HepG2 (cell line): ENCODE results near the gene NR2F6. TPM values are rescaled to one million over a fixed set of nuclear protein-coding genes. Genes with fewer than 3 reads are reported as not detected.

Experiments used
- AKAP8 ChIP-seq: sonication (generic); formaldehyde crosslinking; IDR thresholded peaks from 2 replicates; pipeline ENCODE4 v1.5.1; 2020; ENCODE audit warnings: mild to moderate bottlenecking, missing genetic modification reagents
- ATM ChIP-seq: fragments of 450-650 bp; IDR thresholded peaks from 2 replicates; pipeline ENCODE4 v1.7.1; 2017; ENCODE audit warnings: mild to moderate bottlenecking, borderline replicate concordance
- CHCHD3 ChIP-seq: sonication (generic); formaldehyde crosslinking; IDR thresholded peaks from 2 replicates; pipeline ENCODE4 v1.8.0; 2022; ENCODE audit warnings: mild to moderate bottlenecking, missing genetic modification reagents, moderate library complexity
- DDIT3 ChIP-seq: sonication (generic); formaldehyde crosslinking; IDR thresholded peaks from 2 replicates; pipeline ENCODE4 v1.4.0; 2020; ENCODE audit warnings: mild to moderate bottlenecking, missing genetic modification reagents
- FLYWCH1 ChIP-seq: sonication (generic); formaldehyde crosslinking; IDR thresholded peaks from 2 replicates; pipeline ENCODE4 v1.8.1; 2023; ENCODE audit warnings: mild to moderate bottlenecking, missing genetic modification reagents
- GTF2F1 ChIP-seq: fragments of 150-350 bp; IDR thresholded peaks from 2 replicates; pipeline ENCODE4 v1.6.1; 2014; ENCODE audit warnings: low read length
- HNRNPK ChIP-seq: fragments of 200-400 bp; formaldehyde crosslinking; IDR thresholded peaks from 2 replicates; pipeline ENCODE4 v1.6.1; 2018; ENCODE audit warnings: low read length, low read depth, moderate library complexity, mild to moderate bottlenecking; ENCODE audit not compliant: poor library complexity, severe bottlenecking
- IRF1 ChIP-seq: sonication (generic); formaldehyde crosslinking; IDR thresholded peaks from 2 replicates; pipeline ENCODE4 v1.4.0; 2020; ENCODE audit warnings: low read depth, mild to moderate bottlenecking, missing genetic modification reagents
- JUNB ChIP-seq: sonication (generic); formaldehyde crosslinking; IDR thresholded peaks from 2 replicates; pipeline ENCODE4 v1.8.0; 2022; ENCODE audit warnings: missing genetic modification reagents, mild to moderate bottlenecking, borderline replicate concordance
- KDM5A ChIP-seq: fragments of 200-600 bp; sonication (generic); IDR thresholded peaks from 2 replicates; pipeline ENCODE4 v1.7.0; 2018; ENCODE audit warnings: antibody characterized with exemption, mild to moderate bottlenecking, low read length, borderline replicate concordance
- KLF11 ChIP-seq: IDR thresholded peaks from 2 replicates; pipeline ENCODE4 v1.6.1; 2016; ENCODE audit warnings: missing compliant biosample characterization
- NFIB ChIP-seq: sonication (generic); formaldehyde crosslinking; IDR thresholded peaks from 2 replicates; pipeline ENCODE4 v1.9.0; 2021; ENCODE audit warnings: missing genetic modification reagents, mild to moderate bottlenecking, borderline replicate concordance
- SMAD9 ChIP-seq: sonication (generic); formaldehyde crosslinking; IDR thresholded peaks from 2 replicates; pipeline ENCODE4 v1.5.1; 2020; ENCODE audit warnings: mild to moderate bottlenecking, missing genetic modification reagents
- TEAD2 ChIP-seq: sonication (generic); formaldehyde crosslinking; IDR thresholded peaks from 2 replicates; pipeline ENCODE4 v1.9.0; 2021; ENCODE audit warnings: missing genetic modification reagents
- TOPORS ChIP-seq: sonication (generic); formaldehyde crosslinking; IDR thresholded peaks from 2 replicates; pipeline ENCODE4 v1.8.0; 2023; ENCODE audit warnings: mild to moderate bottlenecking, missing genetic modification reagents
- ZBTB43 ChIP-seq: sonication (generic); formaldehyde crosslinking; conservative IDR thresholded peaks from 2 replicates; pipeline ENCODE4 v1.4.0; 2020; ENCODE audit warnings: missing genetic modification reagents
- ZBTB7B ChIP-seq: sonication (generic); formaldehyde crosslinking; IDR thresholded peaks from 2 replicates; pipeline ENCODE4 v1.4.0; 2020; ENCODE audit warnings: missing genetic modification reagents
- ZNF10 ChIP-seq: sonication (generic); formaldehyde crosslinking; IDR thresholded peaks from 2 replicates; pipeline ENCODE4 v1.4.0; 2020; ENCODE audit warnings: mild to moderate bottlenecking, low read depth, missing genetic modification reagents, borderline replicate concordance
- ZNF296 ChIP-seq: sonication (generic); formaldehyde crosslinking; conservative IDR thresholded peaks from 2 replicates; pipeline ENCODE4 v1.5.0; 2020; ENCODE audit warnings: mild to moderate bottlenecking, missing genetic modification reagents
- ZNF563 ChIP-seq: sonication (generic); formaldehyde crosslinking; IDR thresholded peaks from 2 replicates; pipeline ENCODE4 v1.8.0; 2022; ENCODE audit warnings: mild to moderate bottlenecking, moderate library complexity, missing genetic modification reagents
- ZNF780A ChIP-seq: sonication (generic); formaldehyde crosslinking; IDR thresholded peaks from 2 replicates; pipeline ENCODE4 v1.8.0; 2022; ENCODE audit warnings: mild to moderate bottlenecking, missing genetic modification reagents, moderate library complexity
- ZNF792 ChIP-seq: IDR thresholded peaks from 2 replicates; pipeline ENCODE4 v1.6.1; 2016
- polyA plus RNA-seq, 8 experiments: library from polyadenylated mRNA; depleted of rRNA in 3 of 8; stranded (reverse) in 7 of 8; unstranded in 1 of 8; fragments of >200 nt; fragmentation: Illumina TruSeq in 4 of 8; extraction: Trizol in 4 of 8; gene quantifications; 2 replicates each; pipeline versions ENCODE4 v1.2.1 to v1.2.3, GENCODE V29; 2011 to 2016; ENCODE audit warnings: low read depth in 4 of 8, missing spikeins in 1 of 8, mixed read lengths in 1 of 8; ENCODE audit not compliant: insufficient read depth in 1 of 8
- total RNA-seq, 5 experiments: library from RNA; depleted of rRNA; stranded (reverse); fragments of >200 nt; fragmentation: Illumina TruSeq; extraction: Trizol; gene quantifications; 2 replicates each; pipeline ENCODE4 v1.2.3, GENCODE V29; 2016; ENCODE audit warnings: low read depth in 1 of 5
- TF ChIP-seq, protein P1 (sequence below): sonication (generic); formaldehyde crosslinking; IDR thresholded peaks from 2 replicates; pipeline ENCODE4 v1.8.1; 2023; ENCODE audit warnings: missing genetic modification reagents, inconsistent platforms, borderline replicate concordance
- TF ChIP-seq, protein P2 (sequence below): sonication (generic); formaldehyde crosslinking; IDR thresholded peaks from 2 replicates; pipeline ENCODE4 v1.8.1; 2023; ENCODE audit warnings: mild to moderate bottlenecking, missing genetic modification reagents
- TF ChIP-seq, protein P3 (sequence below): sonication (generic); formaldehyde crosslinking; IDR thresholded peaks from 2 replicates; pipeline ENCODE4 v1.4.0; 2020; ENCODE audit warnings: mild to moderate bottlenecking, missing genetic modification reagents

NR2F6 gene
- total and polyA plus RNA-seq, 2 of the 13 experiments (the other 11 are each of a cell fraction or from before 2014, with no cell fraction given), result 30.9 to 72.4 TPM

DNA sequence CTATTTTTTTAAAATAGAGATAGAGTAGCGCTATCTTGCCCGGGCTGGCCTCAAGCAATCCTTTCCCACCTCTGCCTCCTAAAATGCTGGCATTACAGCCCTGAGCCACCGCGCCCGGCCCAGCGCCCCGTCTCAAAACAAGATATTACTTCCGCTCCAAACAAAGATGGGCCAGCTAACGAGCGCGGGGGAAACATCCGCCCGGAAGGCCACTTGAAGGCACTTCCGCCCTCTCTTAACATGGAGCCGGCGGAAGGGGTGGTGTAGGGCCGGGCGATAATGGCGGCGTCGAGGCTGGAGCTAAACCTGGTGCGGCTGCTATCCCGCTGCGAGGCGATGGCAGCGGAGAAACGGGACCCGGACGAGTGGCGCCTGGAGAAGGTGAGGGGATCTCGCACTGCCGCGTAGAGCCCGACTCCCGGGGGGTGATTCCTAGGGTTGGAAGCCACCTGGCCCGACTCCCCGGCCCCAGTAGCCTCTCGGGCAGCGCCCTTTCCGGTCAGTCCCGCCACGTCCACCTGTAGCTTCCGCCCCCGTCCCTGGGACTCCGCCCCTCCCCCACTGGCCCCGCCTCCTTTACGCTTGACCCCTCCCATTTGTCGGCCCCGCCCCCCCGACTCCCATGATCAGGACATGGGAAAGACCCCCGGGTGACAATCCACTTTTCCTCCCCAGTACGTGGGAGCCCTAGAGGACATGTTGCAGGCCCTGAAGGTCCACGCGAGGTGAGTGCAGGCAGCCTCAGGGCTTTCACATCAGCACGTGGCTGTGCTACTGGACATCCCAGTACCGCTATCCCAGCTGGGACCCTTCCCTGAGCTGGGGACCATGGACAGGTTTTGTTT is 30.4 kb downstream of the NR2F6 start, which contains the start of gene USE1 (continued):
- TF ChIP-seq AKAP8 (CRISPR knock-in tag) (no peak), ATM (no peak), ZNF10 (CRISPR knock-in tag) (no peak), ZNF563 (peak; percentile 74), GTF2F1 (no peak; the same call in 1 of the 2 replicates), JUNB (CRISPR knock-in tag) (no peak), HNRNPK (peak; percentile 65), KDM5A (peak; percentile 76; the same call in 1 of the 2 replicates), ZNF296 (CRISPR knock-in tag) (peak; percentile 94), DDIT3 (no peak), TEAD2 (CRISPR knock-in tag) (no peak), ZNF780A (CRISPR knock-in tag) (no peak), TOPORS (CRISPR knock-in tag) (no peak), CHCHD3 (CRISPR knock-in tag) (no peak), SMAD9 (no peak), ZBTB43 (CRISPR knock-in tag) (no peak; the same call in 1 of the 2 replicates), KLF11 (CRISPR knock-in tag) (0 out of 2 replicates have a peak, but pooled peaks have one; percentile 7), FLYWCH1 (CRISPR knock-in tag) (no peak), NFIB (CRISPR knock-in tag) (no peak), IRF1 (no peak), ZNF792 (CRISPR knock-in tag) (no peak), ZBTB7B (CRISPR knock-in tag) (peak; percentile 31; the same call in 1 of the 2 replicates)
- TF ChIP-seq, protein P1, sequence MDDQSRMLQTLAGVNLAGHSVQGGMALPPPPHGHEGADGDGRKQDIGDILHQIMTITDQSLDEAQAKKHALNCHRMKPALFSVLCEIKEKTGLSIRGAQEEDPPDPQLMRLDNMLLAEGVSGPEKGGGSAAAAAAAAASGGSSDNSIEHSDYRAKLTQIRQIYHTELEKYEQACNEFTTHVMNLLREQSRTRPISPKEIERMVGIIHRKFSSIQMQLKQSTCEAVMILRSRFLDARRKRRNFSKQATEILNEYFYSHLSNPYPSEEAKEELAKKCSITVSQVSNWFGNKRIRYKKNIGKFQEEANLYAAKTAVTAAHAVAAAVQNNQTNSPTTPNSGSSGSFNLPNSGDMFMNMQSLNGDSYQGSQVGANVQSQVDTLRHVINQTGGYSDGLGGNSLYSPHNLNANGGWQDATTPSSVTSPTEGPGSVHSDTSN (CRISPR knock-in tag), result peak; percentile 21; the same call in 1 of the 2 replicates
- TF ChIP-seq, protein P2, sequence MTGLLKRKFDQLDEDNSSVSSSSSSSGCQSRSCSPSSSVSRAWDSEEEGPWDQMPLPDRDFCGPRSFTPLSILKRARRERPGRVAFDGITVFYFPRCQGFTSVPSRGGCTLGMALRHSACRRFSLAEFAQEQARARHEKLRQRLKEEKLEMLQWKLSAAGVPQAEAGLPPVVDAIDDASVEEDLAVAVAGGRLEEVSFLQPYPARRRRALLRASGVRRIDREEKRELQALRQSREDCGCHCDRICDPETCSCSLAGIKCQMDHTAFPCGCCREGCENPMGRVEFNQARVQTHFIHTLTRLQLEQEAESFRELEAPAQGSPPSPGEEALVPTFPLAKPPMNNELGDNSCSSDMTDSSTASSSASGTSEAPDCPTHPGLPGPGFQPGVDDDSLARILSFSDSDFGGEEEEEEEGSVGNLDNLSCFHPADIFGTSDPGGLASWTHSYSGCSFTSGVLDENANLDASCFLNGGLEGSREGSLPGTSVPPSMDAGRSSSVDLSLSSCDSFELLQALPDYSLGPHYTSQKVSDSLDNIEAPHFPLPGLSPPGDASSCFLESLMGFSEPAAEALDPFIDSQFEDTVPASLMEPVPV, result peak; percentile 64; the same call in 1 of the 2 replicates
- TF ChIP-seq, protein P3, sequence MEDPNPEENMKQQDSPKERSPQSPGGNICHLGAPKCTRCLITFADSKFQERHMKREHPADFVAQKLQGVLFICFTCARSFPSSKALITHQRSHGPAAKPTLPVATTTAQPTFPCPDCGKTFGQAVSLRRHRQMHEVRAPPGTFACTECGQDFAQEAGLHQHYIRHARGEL (CRISPR knock-in tag), result no peak
